ENCODE results near the gene MEI4.

The MEI4 gene

GRCh38 chr6:77857421-77857820 is 204.6 kb downstream of the MEI4 start:
- no peaks in the 10 kb centered on the region for H3K79me1 ChIP-seq (replicated peaks; ENCODE audit: low read length, poor library complexity, severe bottlenecking)
- H3K23ac ChIP-seq (ENCODE audit: low read length in 2 of 2): no peak overlapping the region
- H3K27ac ChIP-seq (ENCODE audit: low read length, poor library complexity, severe bottlenecking): no peak overlapping the region

GRCh38 chr6:77876300-77876699 is 223.5 kb downstream of the MEI4 start:
- no peak overlapping the region for H3K4me3 ChIP-seq (ENCODE audit: insufficient read depth in 1 of 2, low read depth in 1 of 2, low read length in 2 of 2)
- no CpG with 5 or more reads among the region's 2 CpGs for WGBS
- no peak overlapping the region for H2BK120ac ChIP-seq (ENCODE audit: low read depth, low read length)

More at GRCh38 chr6:77857421-77857820, 204.6 kb downstream of the MEI4 start:
- Histone ChIP-seq H2AFZ (ENCODE audit: low read depth, low read length) (no peak overlapping the region), H3K14ac (ENCODE audit: low read length in 2 of 2) (no peak overlapping the region), H3K4me3 (ENCODE audit: insufficient read depth in 1 of 2, low read depth in 1 of 2, low read length in 2 of 2) (no peak overlapping the region), H3K4ac (ENCODE audit: low read depth in 1 of 2, low read length in 2 of 2) (no peak overlapping the region), H3K9me3 (ENCODE audit: control insufficient read depth, low read length) (peaks cover 5% of the 10 kb centered on the region), H3K36me3 (ENCODE audit: control insufficient read depth in 1 of 2, insufficient read depth in 2 of 2, low read depth in 1 of 2, low read length in 2 of 2) (no peaks in the 10 kb centered on the region), H3K4me2 (ENCODE audit: low read length, poor library complexity, severe bottlenecking) (no peak overlapping the region), H2BK5ac (ENCODE audit: low read depth, low read length, poor library complexity, severe bottlenecking) (no peak overlapping the region), H2AK5ac (ENCODE audit: low read length, severe bottlenecking) (no peak overlapping the region), H4K91ac (ENCODE audit: low read length) (no peak overlapping the region), H2BK120ac (ENCODE audit: low read depth, low read length) (no peak overlapping the region), H3K4me1 (ENCODE audit: control insufficient read depth, insufficient read depth, low read depth, low read length) (no peaks in the 10 kb centered on the region), H3K18ac (ENCODE audit: low read depth in 1 of 2, low read length in 2 of 2) (no peak overlapping the region), H3K9ac (ENCODE audit: low read length) (no peak overlapping the region), H4K8ac (ENCODE audit: low read length) (no peak overlapping the region), H3K27me3 (ENCODE audit: control insufficient read depth in 1 of 2, insufficient read depth in 1 of 2, low read length in 2 of 2) (no peaks in the 10 kb centered on the region), H2BK15ac (ENCODE audit: low read depth, poor library complexity, severe bottlenecking) (no peak overlapping the region), H2BK12ac (ENCODE audit: low read length in 2 of 2) (no peak overlapping the region)
- no peak for DNase-seq

GRCh38 chr6:77879527-77879926 is 226.7 kb downstream of the MEI4 start:
- no peaks in the 10 kb centered on the region for H3K27me3 ChIP-seq (ENCODE audit: control insufficient read depth in 1 of 2, insufficient read depth in 1 of 2, low read length in 2 of 2)
- H3K27ac ChIP-seq (ENCODE audit: low read length, poor library complexity, severe bottlenecking): no peak overlapping the region
- DNase-seq: no peak
- no peak overlapping the region for H3K14ac ChIP-seq (ENCODE audit: low read length in 2 of 2)
- no peak overlapping the region for H2BK5ac ChIP-seq (ENCODE audit: low read depth, low read length, poor library complexity, severe bottlenecking)
- H4K91ac ChIP-seq (ENCODE audit: low read length): no peak overlapping the region
- WGBS: 71% methylated on average over 1 of the region's 2 CpGs
- peaks cover 12% of the 10 kb centered on the region for H3K9me3 ChIP-seq (ENCODE audit: control insufficient read depth, low read length)
- H3K36me3 ChIP-seq (ENCODE audit: control insufficient read depth in 1 of 2, insufficient read depth in 2 of 2, low read depth in 1 of 2, low read length in 2 of 2): no peaks in the 10 kb centered on the region
- H4K8ac ChIP-seq (ENCODE audit: low read length): no peak overlapping the region
- H2BK15ac ChIP-seq (ENCODE audit: low read depth, poor library complexity, severe bottlenecking): no peak overlapping the region
- H2BK120ac ChIP-seq (ENCODE audit: low read depth, low read length): no peak overlapping the region
- H3K4me3 ChIP-seq (ENCODE audit: insufficient read depth in 1 of 2, low read depth in 1 of 2, low read length in 2 of 2): no peak overlapping the region
- H3K23ac ChIP-seq (ENCODE audit: low read length in 2 of 2): no peak overlapping the region
- no peak overlapping the region for H3K4me2 ChIP-seq (ENCODE audit: low read length, poor library complexity, severe bottlenecking)
- H3K18ac ChIP-seq (ENCODE audit: low read depth in 1 of 2, low read length in 2 of 2): peak overlapping the region in 1 of 2 experiments; percentile 8
- H2AFZ ChIP-seq (ENCODE audit: low read depth, low read length): no peak overlapping the region
- no peak overlapping the region for H2AK5ac ChIP-seq (ENCODE audit: low read length, severe bottlenecking)
- H3K9ac ChIP-seq (ENCODE audit: low read length): no peak overlapping the region
- no peak overlapping the region for H3K4ac ChIP-seq (ENCODE audit: low read depth in 1 of 2, low read length in 2 of 2)
- no peaks in the 10 kb centered on the region for H3K79me1 ChIP-seq (replicated peaks; ENCODE audit: low read length, poor library complexity, severe bottlenecking)
- no peaks in the 10 kb centered on the region for H3K4me1 ChIP-seq (ENCODE audit: control insufficient read depth, insufficient read depth, low read depth, low read length)
- no peak overlapping the region for H2BK12ac ChIP-seq (ENCODE audit: low read length in 2 of 2)

More at GRCh38 chr6:77876300-77876699, 223.5 kb downstream of the MEI4 start:
- Histone ChIP-seq H2BK12ac (ENCODE audit: low read length in 2 of 2) (no peak overlapping the region), H3K9ac (ENCODE audit: low read length) (no peak overlapping the region), H2BK5ac (ENCODE audit: low read depth, low read length, poor library complexity, severe bottlenecking) (no peak overlapping the region), H3K27me3 (ENCODE audit: control insufficient read depth in 1 of 2, insufficient read depth in 1 of 2, low read length in 2 of 2) (no peaks in the 10 kb centered on the region), H3K4ac (ENCODE audit: low read depth in 1 of 2, low read length in 2 of 2) (no peak overlapping the region), H3K14ac (ENCODE audit: low read length in 2 of 2) (no peak overlapping the region), H2AK5ac (ENCODE audit: low read length, severe bottlenecking) (no peak overlapping the region), H3K18ac (ENCODE audit: low read depth in 1 of 2, low read length in 2 of 2) (no peak overlapping the region), H2BK15ac (ENCODE audit: low read depth, poor library complexity, severe bottlenecking) (no peak overlapping the region), H3K79me1 (replicated peaks; ENCODE audit: low read length, poor library complexity, severe bottlenecking) (no peaks in the 10 kb centered on the region), H3K36me3 (ENCODE audit: control insufficient read depth in 1 of 2, insufficient read depth in 2 of 2, low read depth in 1 of 2, low read length in 2 of 2) (no peaks in the 10 kb centered on the region), H2AFZ (ENCODE audit: low read depth, low read length) (no peak overlapping the region), H4K91ac (ENCODE audit: low read length) (no peak overlapping the region), H3K4me1 (ENCODE audit: control insufficient read depth, insufficient read depth, low read depth, low read length) (no peaks in the 10 kb centered on the region), H3K9me3 (ENCODE audit: control insufficient read depth, low read length) (peaks cover 12% of the 10 kb centered on the region), H4K8ac (ENCODE audit: low read length) (no peak overlapping the region), H3K4me2 (ENCODE audit: low read length, poor library complexity, severe bottlenecking) (no peak overlapping the region), H3K23ac (ENCODE audit: low read length in 2 of 2) (no peak overlapping the region), H3K27ac (ENCODE audit: low read length, poor library complexity, severe bottlenecking) (no peak overlapping the region)
- no peak for DNase-seq

- Histone ChIP-seq H3K27ac (ENCODE audit: low read length, poor library complexity, severe bottlenecking) (no peak overlapping the region), H3K9ac (ENCODE audit: low read length) (no peak overlapping the region), H3K4me1 (ENCODE audit: control insufficient read depth, insufficient read depth, low read depth, low read length) (no peaks in the 10 kb centered on the region), H3K4me2 (ENCODE audit: low read length, poor library complexity, severe bottlenecking) (no peak overlapping the region), H2AK5ac (ENCODE audit: low read length, severe bottlenecking) (no peak overlapping the region), H3K36me3 (ENCODE audit: control insufficient read depth in 1 of 2, insufficient read depth in 2 of 2, low read depth in 1 of 2, low read length in 2 of 2) (no peaks in the 10 kb centered on the region), H2BK12ac (ENCODE audit: low read length in 2 of 2) (no peak overlapping the region), H3K27me3 (ENCODE audit: control insufficient read depth in 1 of 2, insufficient read depth in 1 of 2, low read length in 2 of 2) (no peaks in the 10 kb centered on the region), H3K9me3 (ENCODE audit: control insufficient read depth, low read length) (peaks cover 16% of the 10 kb centered on the region), H3K4ac (ENCODE audit: low read depth in 1 of 2, low read length in 2 of 2) (no peak overlapping the region), H3K79me1 (replicated peaks; ENCODE audit: low read length, poor library complexity, severe bottlenecking) (no peaks in the 10 kb centered on the region), H3K4me3 (ENCODE audit: insufficient read depth in 1 of 2, low read depth in 1 of 2, low read length in 2 of 2) (no peak overlapping the region), H2BK120ac (ENCODE audit: low read depth, low read length) (no peak overlapping the region), H2BK15ac (ENCODE audit: low read depth, poor library complexity, severe bottlenecking) (no peak overlapping the region), H4K8ac (ENCODE audit: low read length) (no peak overlapping the region), H3K18ac (ENCODE audit: low read depth in 1 of 2, low read length in 2 of 2) (no peak overlapping the region), H2AFZ (ENCODE audit: low read depth, low read length) (no peak overlapping the region), H2BK5ac (ENCODE audit: low read depth, low read length, poor library complexity, severe bottlenecking) (no peak overlapping the region), H4K91ac (ENCODE audit: low read length) (no peak overlapping the region), H3K14ac (ENCODE audit: low read length in 2 of 2) (no peak overlapping the region), H3K23ac (ENCODE audit: low read length in 2 of 2) (no peak overlapping the region)
- peak; percentile 73 for DNase-seq
- 10% methylated on average over 2 of the region's 2 CpGs for WGBS
These were observed 227.7 kb downstream of the MEI4 start for GRCh38 chr6:77880501-77880900.

Data from mesenchymal stem cell (in vitro differentiated cells and primary cell).